ENCODE measurements around the gene LSS. TPM values are rescaled to one million over a fixed set of nuclear protein-coding genes. Genes with fewer than 3 reads are reported as not detected.

Gene LSS
- polyA plus RNA-seq, 3 donors: 30.3 to 41.8 (median 34.3) TPM

- DNase-seq (ENCODE audit: extremely low read depth in 1 of 11, low read depth in 9 of 11, low spot score in 4 of 11): no peak
Observed at GRCh38 chr21:46160907-46161632, 67.5 kb downstream of the LSS start.

- DNase-seq (ENCODE audit: extremely low read depth in 1 of 11, low read depth in 9 of 11, low spot score in 4 of 11): no peak
Observed at GRCh38 chr21:46160657-46160906, 68.0 kb downstream of the LSS start.

- DNase-seq (ENCODE audit: extremely low read depth in 1 of 11, low read depth in 9 of 11, low spot score in 4 of 11): no peak
Observed at GRCh38 chr21:46159841-46160656, 68.5 kb downstream of the LSS start.

DNA sequence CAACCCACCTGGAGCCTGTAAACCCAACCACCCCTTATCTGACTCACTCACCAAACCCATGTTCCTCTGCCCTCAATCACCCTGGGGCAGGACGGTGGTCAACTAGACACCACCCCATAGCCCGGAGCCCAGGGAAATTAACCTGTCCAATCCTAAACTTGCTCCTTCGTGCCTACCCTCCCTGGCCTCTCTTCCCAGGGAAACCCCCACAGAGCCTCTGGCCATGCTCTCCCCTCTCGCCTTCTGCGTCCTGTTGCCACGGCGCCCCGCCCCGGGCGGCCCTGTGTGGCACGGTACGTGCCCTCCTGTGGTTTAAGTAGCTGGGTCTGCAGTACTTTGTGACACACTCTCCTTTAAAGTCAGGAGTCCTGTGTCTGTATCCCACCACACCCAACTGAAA, 69.2 kb downstream of the LSS start:
- DNase-seq (ENCODE audit: extremely low read depth in 1 of 11, low read depth in 9 of 11, low spot score in 4 of 11): no peak

GRCh38 chr21:46158666-46159300, 69.8 kb downstream of the LSS start:
- DNase-seq (ENCODE audit: extremely low read depth in 1 of 11, low read depth in 9 of 11, low spot score in 4 of 11): no peak

GRCh38 chr21:46157987-46158451, 70.6 kb downstream of the LSS start:
- DNase-seq (ENCODE audit: extremely low read depth in 1 of 11, low read depth in 9 of 11, low spot score in 4 of 11): no peak

GRCh38 chr21:46157396-46157986, 71.1 kb downstream of the LSS start:
- no peak for DNase-seq (ENCODE audit: extremely low read depth in 1 of 11, low read depth in 9 of 11, low spot score in 4 of 11)

GRCh38 chr21:46156678-46157077, 71.9 kb downstream of the LSS start:
- DNase-seq (ENCODE audit: extremely low read depth in 1 of 11, low read depth in 9 of 11, low spot score in 4 of 11): no peak

GRCh38 chr21:46156378-46156645, 72.3 kb downstream of the LSS start:
- DNase-seq (ENCODE audit: extremely low read depth in 1 of 11, low read depth in 9 of 11, low spot score in 4 of 11): no peak

GRCh38 chr21:46155514-46156377, 72.8 kb downstream of the LSS start, which contains the start of gene FTCD:
Gene FTCD (minus strand): TSS chr21:46155579. CDS start chr21:46155523, 56 bp downstream.
- DNase-seq (ENCODE audit: extremely low read depth in 1 of 11, low read depth in 9 of 11, low spot score in 4 of 11): no peak

DNA sequence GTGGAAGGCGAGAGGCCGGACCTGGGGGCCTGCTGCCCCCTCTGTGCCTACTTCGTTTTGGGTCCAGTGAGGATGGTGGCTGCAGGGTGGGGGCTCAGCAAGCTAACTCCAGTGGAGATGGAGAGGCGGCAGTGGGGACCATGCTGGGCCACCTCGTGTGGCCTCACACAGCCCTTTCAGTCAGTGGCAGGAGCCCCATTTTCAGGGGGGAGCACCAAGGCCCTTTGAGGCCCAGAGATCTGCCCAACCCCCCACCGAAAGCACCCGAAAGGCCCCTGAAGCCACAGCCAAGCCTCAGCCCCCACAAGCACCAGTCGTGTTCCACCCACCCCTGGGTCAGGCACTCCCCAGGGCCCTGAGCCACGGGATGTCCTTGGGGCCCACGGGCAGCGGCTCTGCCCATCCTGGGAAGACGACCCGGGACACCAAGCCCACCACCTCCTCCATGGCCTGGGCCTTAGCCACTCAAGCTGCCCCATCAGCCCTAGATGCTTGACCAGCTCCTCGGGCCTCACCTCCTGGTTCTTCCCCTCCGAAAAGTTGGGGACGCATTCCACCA, 73.5 kb downstream of the LSS start:
- no peak for DNase-seq (ENCODE audit: extremely low read depth in 1 of 11, low read depth in 9 of 11, low spot score in 4 of 11)

DNA sequence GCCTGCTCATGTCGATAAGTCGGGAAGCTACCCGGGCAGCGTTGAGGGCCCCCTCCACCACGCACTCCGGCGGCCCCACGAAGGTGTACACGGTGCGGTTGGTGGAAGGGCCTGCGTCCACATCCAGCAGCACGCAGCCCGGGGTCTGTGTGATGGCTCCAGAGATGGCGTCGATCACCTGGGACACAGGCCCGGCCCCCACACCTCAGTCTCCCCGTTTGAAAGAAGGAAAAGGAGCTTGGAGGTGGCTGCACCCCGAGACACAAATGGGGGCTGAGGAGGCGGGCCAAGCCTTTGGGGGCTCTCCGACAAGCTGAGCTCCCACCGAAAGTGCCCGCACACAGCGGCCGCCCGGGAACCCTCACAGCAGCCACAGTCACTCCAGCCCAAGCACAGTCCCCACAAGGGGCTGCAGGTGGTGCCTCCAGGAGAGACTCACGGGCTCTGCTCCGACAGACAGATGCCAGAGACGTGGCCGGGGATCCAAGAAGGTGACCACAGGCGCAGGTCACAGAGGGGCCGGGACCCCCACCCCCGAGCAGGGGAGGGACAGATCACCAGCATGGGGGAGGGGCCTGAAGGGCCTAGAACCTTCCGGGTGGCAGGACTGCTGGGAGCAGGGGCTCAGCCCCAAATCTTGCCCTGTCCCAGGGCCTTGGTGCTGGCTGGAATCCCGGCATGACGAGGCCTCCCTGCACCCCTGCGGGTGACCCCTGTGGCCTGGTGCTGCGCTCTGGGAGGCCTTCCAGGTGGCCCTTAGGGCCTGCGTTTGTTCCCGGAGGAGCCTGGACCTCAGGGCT, 74.2 kb downstream of the LSS start:
- DNase-seq (ENCODE audit: extremely low read depth in 1 of 11, low read depth in 9 of 11, low spot score in 4 of 11): no peak

DNA sequence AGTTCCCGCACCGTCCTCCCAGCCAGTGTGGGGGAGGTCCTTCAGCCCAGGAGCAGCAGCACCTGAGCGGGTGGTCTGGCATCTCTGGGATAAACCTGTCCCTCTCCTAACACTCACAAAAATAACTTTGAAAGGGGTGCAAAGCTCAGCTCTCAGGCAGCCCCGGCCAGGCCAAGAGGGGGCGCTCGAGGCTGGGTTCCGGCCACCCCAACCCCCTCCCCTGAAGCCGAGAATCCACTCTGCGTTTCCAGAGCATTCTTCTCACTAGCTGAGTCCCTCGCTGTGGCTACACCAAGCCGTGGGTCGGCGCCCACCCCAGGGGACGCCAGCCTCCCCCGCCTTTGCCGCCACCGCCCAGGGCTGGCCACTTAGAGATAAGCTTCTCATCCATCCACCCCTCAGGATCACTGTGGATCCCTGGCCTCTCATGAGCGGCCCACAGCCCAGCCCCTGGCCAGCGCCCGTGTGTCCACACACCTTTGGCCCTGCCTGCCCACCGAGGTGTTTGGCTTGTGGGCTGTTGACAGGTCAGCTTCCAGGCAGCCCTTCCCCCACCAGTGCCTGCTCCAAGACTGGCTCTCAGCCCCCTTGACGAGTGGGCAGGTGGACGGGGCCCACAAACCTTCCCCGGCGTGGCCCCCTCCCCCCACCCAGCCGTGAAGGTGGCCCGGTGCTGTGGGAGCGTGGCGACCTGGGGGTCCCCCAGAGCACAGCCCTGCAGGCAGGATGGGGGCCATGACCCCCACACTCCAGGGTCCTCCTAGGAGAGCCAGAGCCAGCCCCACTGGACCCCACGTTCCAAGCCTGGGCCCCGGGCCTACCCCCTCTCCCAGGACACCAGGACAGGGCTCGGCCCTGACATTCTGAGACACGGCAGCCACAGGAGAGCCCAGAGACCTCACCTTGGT, 75.1 kb downstream of the LSS start:
- peak in 6 of 11 donors; percentile 45 to 62 (median 58) for DNase-seq (ENCODE audit: extremely low read depth in 1 of 11, low read depth in 9 of 11, low spot score in 4 of 11)

DNA sequence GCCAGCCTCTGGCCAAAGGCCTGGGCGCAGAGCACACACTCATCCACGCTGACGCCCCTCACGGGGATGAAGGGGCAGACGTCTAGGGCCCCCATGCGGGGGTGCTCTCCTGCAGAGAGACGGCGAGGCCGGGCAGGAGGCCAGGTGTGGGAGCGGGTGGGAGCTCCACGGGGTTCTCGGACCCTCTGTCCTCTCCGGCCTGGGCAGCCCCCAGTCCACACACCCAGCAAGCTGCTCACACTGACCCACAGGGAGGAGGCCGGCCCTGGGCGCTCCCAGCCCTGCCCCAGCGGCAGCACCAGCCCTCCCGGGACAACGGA, 75.7 kb downstream of the LSS start:
- no peak for DNase-seq (ENCODE audit: extremely low read depth in 1 of 11, low read depth in 9 of 11, low spot score in 4 of 11)

GRCh38 chr21:46151989-46152926, 76.3 kb downstream of the LSS start:
- no peak for DNase-seq (ENCODE audit: extremely low read depth in 1 of 11, low read depth in 9 of 11, low spot score in 4 of 11)
